Erythroblast (primary cell): ENCODE measurements around the gene PCLO.
"Not testable (repeated sequence)": the region's sequence is repeated elsewhere in the genome, so short reads cannot be mapped to it uniquely, and the experiment has no call there.

Experiments used
- GATA1 ChIP-seq: IDR thresholded peaks from 2 replicates; pipeline ENCODE4 v1.6.1; 2011; ENCODE audit warnings: low read depth, mild to moderate bottlenecking, control low read depth, low read length, moderate library complexity
- POLR2A ChIP-seq: IDR thresholded peaks from 2 replicates; pipeline ENCODE4 v1.6.1; 2011; ENCODE audit warnings: mild to moderate bottlenecking, low read length

- TF ChIP-seq POLR2A, GATA1: not testable (repeated sequence)
Observed at GRCh38 chr7:83079879-83080278, 82.8 kb downstream of the PCLO start.
